VCaP (cell line): ENCODE data around the gene SPC25.
A peak's percentile ranks its signal among the peaks of the same experiment; 100 is the strongest.

ENCODE experiments used
- H3K27ac ChIP-seq: fragments of 450-650 bp; 2 replicates; pipeline ENCODE4 v1.5.1; 2017
- TF ChIP-seq, protein P1 (sequence below): fragments of 450-650 bp; conservative IDR thresholded peaks from 2 replicates; pipeline ENCODE4 v1.5.1; 2017; ENCODE audit warnings: mild to moderate bottlenecking, moderate library complexity

Gene SPC25

DNA sequence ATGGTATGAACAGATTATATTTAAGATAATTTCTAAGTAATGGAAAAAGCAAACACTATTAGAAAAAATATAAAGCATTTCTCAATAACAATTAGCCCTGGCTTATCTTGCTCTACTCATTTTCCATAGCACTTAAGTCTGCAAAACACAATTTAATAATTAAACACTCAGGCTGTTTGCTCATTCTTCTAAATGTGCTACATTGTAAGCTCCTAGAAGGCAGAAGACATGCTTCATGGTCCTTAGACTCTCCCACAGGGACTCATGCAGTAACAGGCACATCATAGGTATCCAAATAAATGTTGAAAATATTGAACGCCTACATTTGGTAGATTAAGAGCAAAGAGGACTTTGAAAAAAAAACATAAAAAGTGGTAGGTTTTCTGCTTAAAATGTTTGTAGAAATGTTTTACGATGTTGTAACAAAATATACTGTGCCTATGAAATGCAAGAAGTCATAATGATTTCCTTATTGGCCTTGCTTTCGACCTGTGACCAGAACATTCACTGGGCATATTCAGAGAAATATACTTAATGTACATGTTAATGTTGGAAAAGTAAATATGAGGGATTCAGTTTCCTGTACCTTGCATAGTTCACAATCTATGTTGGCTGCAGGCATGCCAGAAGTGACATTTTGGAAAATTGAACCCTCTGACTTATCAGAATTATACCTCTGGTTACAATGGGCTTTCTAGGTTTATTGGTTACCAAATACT lies 38.0 kb upstream of the SPC25 start:
- TF ChIP-seq, protein P1, sequence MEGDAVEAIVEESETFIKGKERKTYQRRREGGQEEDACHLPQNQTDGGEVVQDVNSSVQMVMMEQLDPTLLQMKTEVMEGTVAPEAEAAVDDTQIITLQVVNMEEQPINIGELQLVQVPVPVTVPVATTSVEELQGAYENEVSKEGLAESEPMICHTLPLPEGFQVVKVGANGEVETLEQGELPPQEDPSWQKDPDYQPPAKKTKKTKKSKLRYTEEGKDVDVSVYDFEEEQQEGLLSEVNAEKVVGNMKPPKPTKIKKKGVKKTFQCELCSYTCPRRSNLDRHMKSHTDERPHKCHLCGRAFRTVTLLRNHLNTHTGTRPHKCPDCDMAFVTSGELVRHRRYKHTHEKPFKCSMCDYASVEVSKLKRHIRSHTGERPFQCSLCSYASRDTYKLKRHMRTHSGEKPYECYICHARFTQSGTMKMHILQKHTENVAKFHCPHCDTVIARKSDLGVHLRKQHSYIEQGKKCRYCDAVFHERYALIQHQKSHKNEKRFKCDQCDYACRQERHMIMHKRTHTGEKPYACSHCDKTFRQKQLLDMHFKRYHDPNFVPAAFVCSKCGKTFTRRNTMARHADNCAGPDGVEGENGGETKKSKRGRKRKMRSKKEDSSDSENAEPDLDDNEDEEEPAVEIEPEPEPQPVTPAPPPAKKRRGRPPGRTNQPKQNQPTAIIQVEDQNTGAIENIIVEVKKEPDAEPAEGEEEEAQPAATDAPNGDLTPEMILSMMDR = no peak
- peak overlapping the region; percentile 4; the same call in 1 of the 2 replicates for H3K27ac ChIP-seq

DNA sequence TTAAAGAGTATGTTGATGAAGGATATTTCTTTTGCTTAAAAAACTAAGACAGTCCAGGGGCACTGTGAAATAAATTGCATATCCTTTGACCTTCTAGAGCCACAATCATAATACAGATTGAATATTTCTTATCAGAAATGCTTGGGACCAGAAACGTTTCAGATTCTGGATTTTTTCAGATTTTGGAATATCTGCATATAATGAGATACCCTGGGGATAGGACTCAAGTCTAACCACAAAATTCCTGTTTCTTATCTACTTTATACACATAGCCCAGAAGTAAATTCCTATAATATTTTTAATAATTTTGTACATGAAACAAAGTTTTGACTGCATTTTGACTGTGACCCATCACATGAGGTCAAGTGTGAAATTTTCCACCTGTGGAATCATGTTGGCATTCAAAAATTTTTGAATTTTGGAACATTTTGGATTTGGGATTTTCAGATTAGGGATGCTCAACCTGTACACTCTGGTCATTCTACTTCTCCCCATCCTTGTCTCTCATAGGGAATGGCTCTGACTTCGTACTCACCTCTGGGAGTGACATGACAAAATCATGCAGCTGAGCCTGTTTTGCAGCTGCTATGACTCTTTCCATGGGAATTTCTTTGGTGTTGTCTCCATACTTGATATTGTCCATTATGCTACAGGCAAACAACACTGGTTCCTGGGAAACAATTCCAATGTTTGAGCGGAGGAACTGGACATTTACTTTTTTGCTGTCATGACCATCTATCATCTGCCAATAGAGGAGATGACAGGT lies 36.6 kb upstream of the SPC25 start:
- TF ChIP-seq, protein P1 = no peak

DNA sequence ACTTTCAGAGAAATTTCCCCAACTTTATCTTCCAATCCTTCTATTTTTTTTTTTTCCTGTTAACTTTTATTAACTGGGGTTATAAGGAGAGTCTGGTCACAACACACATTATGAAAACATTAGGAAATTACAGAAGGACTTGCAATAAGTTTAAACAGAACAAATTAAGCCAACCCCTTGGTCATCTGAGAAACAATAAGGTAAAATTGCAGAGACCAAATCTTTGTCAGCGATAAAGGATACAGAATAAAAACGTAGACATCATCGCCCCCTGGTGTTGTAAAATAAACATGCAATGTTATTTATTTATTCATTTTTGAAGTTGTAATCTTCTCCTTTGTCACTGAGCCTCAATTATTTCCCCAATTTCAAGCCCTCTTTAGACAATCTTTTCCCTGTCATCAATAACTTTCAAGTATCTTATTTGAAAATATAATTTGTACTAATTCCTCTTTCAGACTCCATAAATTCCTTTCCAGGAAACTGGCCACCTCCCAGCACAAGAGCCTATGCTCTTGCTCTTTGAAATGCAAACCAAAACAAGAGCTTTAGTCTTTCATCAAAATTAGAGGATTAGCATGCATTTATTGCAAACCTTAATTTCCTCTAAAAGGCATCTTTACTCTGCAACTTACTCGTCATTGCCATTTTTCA lies 30.4 kb upstream of the SPC25 start:
- TF ChIP-seq, protein P1 = peak; percentile 72
- H3K27ac ChIP-seq = no peak overlapping the region

More for the DNA sequence above, 36.6 kb upstream of the SPC25 start:
- H3K27ac ChIP-seq = no peak overlapping the region

DNA sequence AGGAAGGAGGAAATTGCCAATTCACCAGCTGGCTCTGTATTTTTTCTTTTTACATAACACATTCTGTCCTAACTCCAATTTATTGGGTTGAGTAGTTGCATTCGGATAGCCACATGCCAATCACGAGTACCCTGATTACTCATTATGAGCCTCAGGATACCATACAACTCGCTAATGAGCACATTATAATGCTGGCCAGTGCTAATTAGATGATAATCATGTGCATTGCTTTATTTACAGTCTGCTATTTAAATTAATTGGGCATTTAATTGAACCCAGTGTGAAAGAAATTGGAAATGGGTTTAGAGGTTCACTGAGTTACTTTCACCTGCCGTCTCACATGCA lies 26.1 kb upstream of the SPC25 start:
- no peak overlapping the region for H3K27ac ChIP-seq
- TF ChIP-seq, protein P1 = no peak

DNA sequence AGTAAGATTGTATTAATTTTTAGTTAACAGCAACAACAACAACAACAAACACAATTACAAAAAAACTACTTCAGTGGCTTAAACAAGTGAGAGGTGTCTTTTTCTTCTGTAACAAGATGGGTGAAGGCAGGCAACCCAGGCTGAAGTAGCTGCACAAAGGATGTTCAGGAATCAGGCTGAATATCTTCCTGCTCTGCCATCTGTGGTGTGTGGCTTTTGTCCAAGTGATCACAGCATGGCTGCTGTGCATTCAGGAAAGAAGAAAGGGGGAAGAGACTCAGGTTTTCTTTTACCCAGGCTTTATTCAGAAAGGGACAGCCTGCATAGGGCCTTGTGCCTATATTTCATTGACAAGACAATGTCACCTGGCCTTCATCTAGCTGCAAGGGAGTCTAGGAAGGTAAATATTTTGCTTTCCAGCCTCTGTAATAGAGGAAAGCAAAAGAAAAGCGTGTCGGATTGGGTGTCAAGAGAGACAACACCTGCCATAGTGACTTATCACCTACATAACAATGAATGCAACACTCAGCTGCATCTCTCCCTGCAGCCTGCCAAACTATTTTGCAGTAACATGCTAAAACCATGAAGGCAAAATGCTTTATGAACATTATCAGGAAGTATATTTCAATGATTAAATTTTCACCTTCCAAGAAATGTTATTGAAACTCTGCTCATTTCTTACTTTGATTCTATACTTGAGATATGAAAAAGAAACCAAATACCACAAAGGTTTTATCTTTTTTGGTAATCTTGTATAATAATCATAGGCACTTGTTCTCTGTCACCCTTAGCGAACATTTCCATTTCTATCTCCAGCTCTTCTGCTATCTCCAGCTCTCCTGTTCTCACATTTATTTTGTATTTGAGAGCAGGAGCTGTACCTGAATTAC lies 25.5 kb upstream of the SPC25 start:
- H3K27ac ChIP-seq = no peak overlapping the region
- TF ChIP-seq, protein P1 = no peak

DNA sequence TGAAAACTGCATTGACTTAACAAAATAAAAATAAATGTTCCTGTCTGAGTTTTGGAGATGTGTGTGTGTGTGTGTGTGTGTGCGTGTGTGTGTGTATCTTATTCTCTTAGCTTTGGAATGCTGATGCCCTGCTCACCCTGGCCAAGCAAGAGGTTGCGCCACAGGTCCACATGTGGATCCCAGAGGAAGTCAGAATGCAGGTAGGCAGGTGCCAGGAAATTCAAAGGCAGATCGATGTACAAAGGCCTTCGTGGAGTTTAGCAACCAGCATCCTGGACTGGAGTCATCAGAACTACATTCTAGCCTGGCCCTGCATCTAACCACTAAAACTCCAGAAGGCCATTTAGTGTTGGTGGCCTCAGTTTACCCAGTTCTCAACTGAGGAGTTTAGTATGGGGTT lies 23.3 kb upstream of the SPC25 start:
- TF ChIP-seq, protein P1 = no peak
- no peak overlapping the region for H3K27ac ChIP-seq
